Stimulated activated CD4-positive, alpha-beta T cell treated with anti-CD3 and anti-CD28 coated beads, Interleukin-2, amount 100 ng/mL, for 4 hours (primary cell): ENCODE data around the gene MSMO1.
"Not testable (repeated sequence)": the region's sequence is repeated elsewhere in the genome, so short reads cannot be mapped to it uniquely, and the experiment has no call there.

Experiments
- DNase-seq: peaks from one replicate; pipeline ENCODE4 v3.0.0-alpha.2; 2020; ENCODE audit warnings: low read depth

Gene MSMO1

GRCh38 chr4:165324918-165325304 is 2.6 kb upstream of the MSMO1 start:
- DNase-seq: no peak

DNA sequence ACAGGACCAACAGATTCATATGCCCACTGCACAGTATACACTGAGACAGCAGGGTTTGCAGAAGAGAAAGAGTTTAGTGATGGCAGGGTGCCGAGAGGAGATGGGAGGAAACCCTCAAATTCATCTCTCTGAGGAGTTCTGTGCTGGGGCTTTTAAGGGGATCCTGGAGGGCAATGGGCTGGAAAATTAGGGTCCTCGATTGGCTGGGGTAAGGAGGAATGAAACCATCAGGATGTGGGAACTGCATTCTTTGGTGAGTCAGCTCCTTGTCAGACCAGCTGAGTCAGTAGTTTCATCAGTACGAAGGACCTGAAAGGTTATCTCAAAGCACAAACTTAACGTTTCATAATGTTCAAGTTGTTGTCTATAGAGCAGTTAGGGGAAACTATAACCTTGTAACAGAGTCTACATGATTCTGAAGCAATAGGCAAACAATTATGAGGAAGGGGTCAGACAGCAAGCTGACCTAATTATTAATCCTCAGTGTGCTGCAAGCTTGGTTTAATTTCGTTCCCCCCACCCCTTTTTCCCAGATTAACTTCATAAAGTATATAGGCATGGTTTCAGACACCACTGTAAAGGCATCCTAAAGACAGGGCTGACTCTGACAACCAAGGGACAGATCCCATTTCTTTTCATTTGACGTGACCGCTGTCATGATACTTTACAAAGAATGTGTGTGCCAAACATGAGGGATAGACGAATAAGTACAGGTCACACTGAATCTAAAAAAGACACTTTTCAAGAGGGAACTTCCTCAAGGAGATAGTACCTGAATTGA is 1.5 kb upstream of the MSMO1 start:
- no peak for DNase-seq

GRCh38 chr4:165326831-165327210 is 648 bp upstream of the MSMO1 start:
- no peak for DNase-seq

DNA sequence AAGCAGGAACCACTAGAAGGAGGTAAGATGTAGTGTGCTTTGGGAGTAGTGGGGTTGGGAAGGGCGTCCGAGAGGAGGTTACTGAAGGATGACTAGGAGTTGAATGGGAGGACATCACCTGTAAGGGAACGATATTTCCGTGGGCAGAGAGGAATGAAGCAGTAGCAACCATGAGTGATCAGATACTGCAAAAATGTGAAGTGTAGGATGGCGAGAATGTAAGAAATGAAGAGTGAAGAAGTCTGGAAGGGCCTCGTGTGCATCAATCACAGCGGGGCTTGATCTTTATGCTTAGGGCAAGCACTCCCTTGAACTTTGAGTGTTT is 594 bp downstream of the MSMO1 start:
- DNase-seq: no peak

DNA sequence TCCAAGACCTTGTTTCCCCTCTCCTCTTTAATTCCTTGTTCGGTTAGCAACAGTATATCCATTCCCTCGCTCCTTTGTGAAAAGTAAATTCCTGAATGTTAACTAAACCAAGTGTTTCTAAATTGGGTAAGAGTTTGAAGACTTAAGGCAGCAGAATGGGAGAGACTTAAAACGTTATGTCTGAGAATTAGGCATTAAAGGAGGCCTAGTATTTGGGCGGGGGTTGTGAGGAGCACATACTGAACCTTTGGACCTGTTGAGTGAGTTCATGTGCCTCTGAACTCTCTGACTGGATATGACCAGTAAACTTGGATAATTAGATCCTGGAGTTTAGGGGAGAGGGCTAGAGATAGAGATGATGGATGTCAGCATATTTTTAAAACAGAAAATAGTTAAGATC is 1.2 kb downstream of the MSMO1 start:
- no peak for DNase-seq

GRCh38 chr4:165330071-165330470 is 2.6 kb downstream of the MSMO1 start:
- DNase-seq: no peak

- no peak for DNase-seq
Observed at GRCh38 chr4:165330666-165331065, 3.2 kb downstream of the MSMO1 start.

DNA sequence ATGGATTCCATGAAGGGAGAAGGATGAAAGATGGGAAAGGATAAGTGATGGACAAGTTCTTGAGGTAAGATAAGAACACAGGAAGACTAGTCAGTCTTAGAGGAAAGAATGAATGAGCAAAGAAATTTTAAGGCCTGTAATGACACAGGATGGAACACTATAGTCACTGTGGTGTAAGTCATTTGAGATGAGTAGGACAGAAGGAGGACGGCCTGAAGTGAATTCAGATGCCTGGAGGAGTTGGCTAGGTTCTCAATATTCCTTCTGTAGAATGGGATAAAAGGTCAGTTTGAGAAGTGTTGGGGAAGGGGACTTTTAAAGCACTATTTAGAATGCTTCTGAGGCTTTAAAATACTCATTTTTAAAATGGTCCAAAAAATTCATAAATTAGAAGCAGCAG is 3.9 kb downstream of the MSMO1 start:
- DNase-seq: no peak

- no peak for DNase-seq
Observed at GRCh38 chr4:165331823-165332222, 4.4 kb downstream of the MSMO1 start.

DNA sequence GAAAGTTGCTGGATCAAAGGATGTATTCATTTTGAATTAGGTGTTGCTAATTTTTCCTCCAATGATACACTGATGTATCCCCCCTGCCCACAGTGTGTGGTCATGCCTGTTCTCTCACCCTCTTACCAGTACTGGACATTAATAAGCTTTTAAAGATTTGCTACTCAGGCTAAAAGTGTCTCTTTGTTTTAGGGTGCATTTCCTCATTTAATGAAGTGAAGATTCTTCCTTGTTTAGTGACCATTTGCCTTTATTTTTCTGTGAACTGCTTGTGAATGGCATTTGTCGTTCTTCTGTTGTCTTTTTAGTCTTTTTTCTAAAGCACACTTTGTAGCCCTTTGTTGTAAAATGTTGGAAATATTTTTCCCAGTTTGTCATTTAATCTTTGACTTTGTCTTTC is 5.0 kb downstream of the MSMO1 start:
- DNase-seq: no peak

GRCh38 chr4:165335163-165335703 is 7.8 kb downstream of the MSMO1 start:
- DNase-seq: no peak

DNA sequence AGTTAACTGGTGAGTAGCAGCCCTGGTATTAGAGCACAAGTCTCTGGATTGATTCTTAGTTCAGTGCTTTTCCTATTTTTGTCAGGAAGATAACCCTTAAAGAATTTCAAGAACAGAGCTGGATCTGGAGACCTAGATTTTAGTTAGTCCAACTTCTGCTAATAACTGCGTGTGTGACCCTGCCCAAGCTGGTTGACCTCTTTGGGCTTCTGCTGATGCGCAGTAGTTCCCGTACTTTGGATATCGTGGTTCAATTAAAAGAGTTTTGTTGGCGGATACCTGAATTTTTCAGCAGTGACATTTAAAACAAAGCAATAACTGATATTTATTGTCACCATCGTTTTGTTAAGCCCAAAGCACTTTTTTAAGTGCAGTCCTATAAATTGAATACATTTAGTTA is 9.3 kb downstream of the MSMO1 start:
- no peak for DNase-seq

DNA sequence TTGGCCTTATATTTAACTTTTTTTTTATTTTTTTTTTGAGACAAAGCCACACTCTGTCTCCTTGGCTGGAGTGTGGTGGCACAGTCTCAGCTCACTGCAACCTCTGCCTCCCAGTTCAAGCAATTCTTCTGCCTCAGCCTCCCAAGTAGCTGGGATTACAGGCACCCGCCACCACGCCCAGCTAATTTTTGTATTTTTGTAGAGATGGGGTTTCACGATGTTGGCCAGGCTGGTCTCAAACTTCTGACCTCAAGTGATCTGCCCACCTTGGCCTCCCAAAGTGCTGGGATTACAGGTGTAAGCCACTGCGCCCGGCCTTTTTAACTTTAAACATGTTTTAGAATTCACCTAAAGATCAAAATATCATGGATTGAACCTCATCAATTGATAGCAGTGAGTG is 14.9 kb downstream of the MSMO1 start:
- DNase-seq: not testable (repeated sequence)

GRCh38 chr4:165343353-165344191 is 16.1 kb downstream of the MSMO1 start:
- DNase-seq: no peak

- no peak for DNase-seq
Observed at GRCh38 chr4:165345666-165346417, 18.4 kb downstream of the MSMO1 start.

GRCh38 chr4:165347647-165348569 is 20.4 kb downstream of the MSMO1 start:
- no peak for DNase-seq

- DNase-seq: no peak
Observed at GRCh38 chr4:165351359-165352130, 24.1 kb downstream of the MSMO1 start.

- DNase-seq: no peak
Observed at GRCh38 chr4:165355900-165356300, 28.4 kb downstream of the MSMO1 start.

- no peak for DNase-seq
Observed at GRCh38 chr4:165359506-165359905, 32.0 kb downstream of the MSMO1 start.

- no peak for DNase-seq
Observed at GRCh38 chr4:165360041-165360695, 32.7 kb downstream of the MSMO1 start.
